K562 (cell line): ENCODE measurements around the gene PPIL1. TPM values are rescaled to one million over a fixed set of nuclear protein-coding genes. Genes with fewer than 3 reads are reported as not detected.

Experiments
- ADNP ChIP-seq: fragments of 200-800 bp; sonication (Bioruptor generic); IDR thresholded peaks from 2 replicates; pipeline ENCODE4 v1.6.1; 2016; ENCODE audit warnings: missing genetic modification characterization, missing compliant biosample characterization
- C11orf30 ChIP-seq: fragments of 450-650 bp; IDR thresholded peaks from 2 replicates; pipeline ENCODE4 v1.6.1; 2016; ENCODE audit warnings: low read depth, mild to moderate bottlenecking
- EP400 ChIP-seq: fragments of 450-650 bp; IDR thresholded peaks from 2 replicates; pipeline ENCODE4 v1.6.1; 2017; ENCODE audit warnings: antibody characterized with exemption, mild to moderate bottlenecking, moderate library complexity
- NONO ChIP-seq, 2 experiments: fragments of 200-400 bp in 1 of 2; fragments of 450-650 bp in 1 of 2; formaldehyde crosslinking in 1 of 2; IDR thresholded peaks; 2 replicates each; pipeline ENCODE4 v1.6.1; 2017; ENCODE audit warnings: low read depth in 2 of 2, mild to moderate bottlenecking in 2 of 2, moderate library complexity in 2 of 2, low read length in 1 of 2
- PYGO2 ChIP-seq: fragments of 450-650 bp; IDR thresholded peaks from 2 replicates; pipeline ENCODE4 v1.6.1; 2016; ENCODE audit warnings: mild to moderate bottlenecking, missing genetic modification characterization, moderate library complexity, missing compliant biosample characterization
- SMARCA4 ChIP-seq: fragments of 450-650 bp; IDR thresholded peaks from 2 replicates; pipeline ENCODE4 v1.6.1; 2016
- SMARCE1 ChIP-seq: fragments of 450-650 bp; IDR thresholded peaks from 2 replicates; pipeline ENCODE4 v1.7.1; 2016; ENCODE audit warnings: mild to moderate bottlenecking
- SOX6 ChIP-seq: fragments of 450-650 bp; IDR thresholded peaks from 2 replicates; pipeline ENCODE4 v1.6.1; 2014; ENCODE audit warnings: mild to moderate bottlenecking
- STAT5B ChIP-seq: fragments of 250-450 bp; sonication (Bioruptor Pico); IDR thresholded peaks from 2 replicates; pipeline ENCODE4 v1.8.0; 2021; ENCODE audit warnings: mild to moderate bottlenecking, inconsistent platforms
- ZEB2 ChIP-seq: fragments of 450-650 bp; IDR thresholded peaks from 2 replicates; pipeline ENCODE4 v1.6.1; 2016
- ZNF408 ChIP-seq: fragments of 250-450 bp; sonication (Bioruptor Pico); IDR thresholded peaks from 2 replicates; pipeline ENCODE4 v1.4.0; 2020; ENCODE audit warnings: low read depth, mild to moderate bottlenecking, moderate library complexity
- polyA plus RNA-seq, 8 experiments: library from polyadenylated mRNA; depleted of rRNA in 4 of 8; stranded (reverse) in 5 of 8; unstranded in 3 of 8; fragments of >200 nt; fragmentation: Nextera tagmentation in 2 of 8; fragmentation: Illumina TruSeq in 1 of 8; extraction: Ambion mirVana in 2 of 8; extraction: Trizol in 1 of 8; gene quantifications; 2 replicates each; pipeline versions ENCODE4 v1.2.1 to v1.2.3, GENCODE V29; 2011 to 2014; ENCODE audit warnings: inconsistent platforms in 1 of 8, missing spikeins in 1 of 8
- total RNA-seq, 7 experiments: library from RNA; depleted of rRNA in 6 of 7; stranded (reverse); fragments of >200 nt in 6 of 7; fragmentation: Illumina TruSeq in 2 of 7; extraction: Trizol in 2 of 7; gene quantifications; 2 replicates each; pipeline versions ENCODE4 v1.2.1 to v1.2.3, GENCODE V29; 2011 to 2021; ENCODE audit warnings: low replicate concordance in 1 of 7
- TF ChIP-seq, protein P1 (sequence below), 2 experiments: IDR thresholded peaks in 1 of 2; conservative IDR thresholded peaks in 1 of 2; 2 replicates each; pipeline ENCODE4 v1.6.1; 2016; ENCODE audit warnings: low read depth in 2 of 2, mild to moderate bottlenecking in 1 of 2, missing compliant biosample characterization in 1 of 2, missing genetic modification characterization in 1 of 2, moderate library complexity in 1 of 2
- TF ChIP-seq, protein P2 (sequence below), 2 experiments: fragments of 450-650 bp; conservative IDR thresholded peaks; 2 replicates each; pipeline ENCODE4 v1.6.1; 2017; ENCODE audit warnings: mild to moderate bottlenecking in 2 of 2, moderate library complexity in 2 of 2

PPIL1 gene
- total and polyA plus RNA-seq, 9 of the 15 experiments (the other 6 are each of a cell fraction or from before 2014, with no cell fraction given) = 65.8 to 205 (median 130) TPM

DNA sequence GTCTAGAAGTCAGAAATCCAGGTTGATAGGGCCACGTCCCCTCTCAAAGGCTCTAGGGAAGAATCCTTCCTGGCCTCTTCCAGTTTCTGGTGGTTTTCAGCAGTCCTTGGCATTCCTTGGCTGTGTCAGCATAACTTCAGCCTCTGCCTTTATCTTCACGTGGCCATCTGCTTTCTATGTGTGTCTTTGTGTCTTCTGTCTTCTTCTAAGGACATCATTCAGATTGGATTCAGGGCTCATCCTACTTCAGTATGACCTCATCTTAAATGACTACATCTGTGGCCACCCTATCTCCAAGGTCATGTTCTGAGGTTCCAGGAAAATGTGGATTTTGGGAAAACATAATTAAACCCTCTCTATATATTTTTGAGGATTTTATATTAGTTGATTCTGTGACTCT lies 34.1 kb upstream of the PPIL1 start (continued):
- 0 out of 2 replicates have a peak, but pooled peaks have one; percentile 23 for TF ChIP-seq EP400
- TF ChIP-seq ZNF408 (CRISPR knock-in tag) = no peak
- TF ChIP-seq NONO (IDR thresholded peaks at IDR 0.05; ENCODE audit: low read depth in 2 of 2, low read length in 1 of 2) = no peak
- TF ChIP-seq, protein P1, sequence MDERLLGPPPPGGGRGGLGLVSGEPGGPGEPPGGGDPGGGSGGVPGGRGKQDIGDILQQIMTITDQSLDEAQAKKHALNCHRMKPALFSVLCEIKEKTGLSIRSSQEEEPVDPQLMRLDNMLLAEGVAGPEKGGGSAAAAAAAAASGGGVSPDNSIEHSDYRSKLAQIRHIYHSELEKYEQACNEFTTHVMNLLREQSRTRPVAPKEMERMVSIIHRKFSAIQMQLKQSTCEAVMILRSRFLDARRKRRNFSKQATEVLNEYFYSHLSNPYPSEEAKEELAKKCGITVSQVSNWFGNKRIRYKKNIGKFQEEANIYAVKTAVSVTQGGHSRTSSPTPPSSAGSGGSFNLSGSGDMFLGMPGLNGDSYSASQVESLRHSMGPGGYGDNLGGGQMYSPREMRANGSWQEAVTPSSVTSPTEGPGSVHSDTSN (CRISPR knock-in tag; IDR thresholded peaks at IDR 0.05; ENCODE audit: low read depth) = no peak
- TF ChIP-seq, protein P1 (tag; conservative IDR thresholded peaks at IDR 0.05; ENCODE audit: low read depth) = 0 out of 2 replicates have a peak, but pooled peaks have one; percentile 27
- TF ChIP-seq SMARCE1 = peak; percentile 51; the same call in 1 of the 2 replicates
- TF ChIP-seq C11orf30 = peak; percentile 80
- TF ChIP-seq PYGO2 (tag) = no peak
- TF ChIP-seq ZEB2 = peak; percentile 64; the same call in 1 of the 2 replicates
- TF ChIP-seq STAT5B (CRISPR knock-in tag) = no peak
- TF ChIP-seq ADNP = no peak
- TF ChIP-seq, protein P2, sequence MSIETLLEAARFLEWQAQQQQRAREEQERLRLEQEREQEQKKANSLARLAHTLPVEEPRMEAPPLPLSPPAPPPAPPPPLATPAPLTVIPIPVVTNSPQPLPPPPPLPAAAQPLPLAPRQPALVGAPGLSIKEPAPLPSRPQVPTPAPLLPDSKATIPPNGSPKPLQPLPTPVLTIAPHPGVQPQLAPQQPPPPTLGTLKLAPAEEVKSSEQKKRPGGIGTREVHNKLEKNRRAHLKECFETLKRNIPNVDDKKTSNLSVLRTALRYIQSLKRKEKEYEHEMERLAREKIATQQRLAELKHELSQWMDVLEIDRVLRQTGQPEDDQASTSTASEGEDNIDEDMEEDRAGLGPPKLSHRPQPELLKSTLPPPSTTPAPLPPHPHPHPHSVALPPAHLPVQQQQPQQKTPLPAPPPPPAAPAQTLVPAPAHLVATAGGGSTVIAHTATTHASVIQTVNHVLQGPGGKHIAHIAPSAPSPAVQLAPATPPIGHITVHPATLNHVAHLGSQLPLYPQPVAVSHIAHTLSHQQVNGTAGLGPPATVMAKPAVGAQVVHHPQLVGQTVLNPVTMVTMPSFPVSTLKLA (conservative IDR thresholded peaks at IDR 0.05) = peak in 1 of 2 experiments; percentile 43; a peak in 2 of 4 replicates
- peak; percentile 81 for TF ChIP-seq SMARCA4
- peak; percentile 56 for TF ChIP-seq SOX6
